Fibroblast of skin of left quadriceps (primary cell): Measurements from ENCODE around the gene PTPN4.

Experiments
- DNase-seq, 2 experiments: peaks; one replicate each; pipeline ENCODE4 v3.0.0-alpha.2; 2013; ENCODE audit warnings: low read depth in 2 of 2

Gene PTPN4

DNA sequence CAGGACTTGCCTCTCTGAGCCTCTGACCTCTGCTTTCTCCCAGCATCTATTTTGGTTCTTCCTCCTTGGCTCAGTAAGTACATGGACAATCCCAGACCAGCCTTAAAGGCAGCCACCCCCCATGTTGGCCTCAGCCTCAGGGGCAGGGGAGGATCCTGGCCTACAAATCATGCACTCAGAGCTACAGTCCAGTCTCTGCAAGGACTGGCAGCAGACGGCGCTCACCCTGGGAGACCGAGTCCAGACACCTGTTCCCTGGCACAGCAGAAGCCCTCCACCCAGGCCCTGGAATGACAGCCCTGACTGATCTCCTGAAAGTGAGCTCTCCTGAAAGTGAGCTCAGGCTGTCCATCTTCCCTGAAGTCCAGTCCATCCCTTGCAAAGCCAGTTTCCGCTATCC is 25.7 kb upstream of the PTPN4 start:
- DNase-seq: no peak

DNA sequence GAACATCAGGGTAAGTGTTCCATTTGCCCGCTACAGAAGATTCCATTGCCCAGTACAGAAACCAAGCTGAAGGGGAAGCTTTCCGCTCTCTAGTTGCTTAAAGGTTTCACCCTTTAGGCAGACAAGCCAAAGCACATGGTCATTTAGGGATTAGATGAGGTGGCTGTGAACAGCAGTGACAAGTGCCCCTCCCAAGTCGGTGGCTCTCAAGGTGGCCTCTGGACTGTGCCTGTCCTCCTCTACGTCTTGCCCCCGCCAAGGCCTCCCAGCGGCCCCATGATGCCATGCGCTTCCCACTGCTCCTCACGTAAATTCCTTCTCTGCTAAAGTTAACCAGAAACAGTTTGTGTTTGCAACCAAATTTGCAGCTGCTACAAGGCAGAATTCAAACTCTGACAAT is 24.2 kb upstream of the PTPN4 start:
- no peak for DNase-seq

DNA sequence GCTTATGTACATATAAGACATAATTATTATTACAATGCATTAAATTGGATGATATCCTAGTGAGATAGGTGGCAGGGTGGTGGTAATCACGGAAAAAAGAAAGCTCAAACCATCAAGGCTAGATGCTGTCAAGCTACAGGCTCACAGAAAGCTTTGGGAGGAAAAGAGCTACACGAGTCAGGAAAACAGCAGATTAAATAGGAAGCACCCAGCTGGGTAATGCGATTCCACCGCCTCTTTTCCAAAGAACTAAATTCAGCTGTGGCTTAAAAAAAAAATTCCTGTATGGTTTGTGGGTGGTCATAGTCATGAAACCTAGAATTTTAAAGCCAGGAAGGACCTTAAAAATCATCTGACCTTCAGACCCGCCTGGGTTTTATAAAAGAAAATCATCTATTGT is 23.7 kb upstream of the PTPN4 start:
- DNase-seq: no peak

DNA sequence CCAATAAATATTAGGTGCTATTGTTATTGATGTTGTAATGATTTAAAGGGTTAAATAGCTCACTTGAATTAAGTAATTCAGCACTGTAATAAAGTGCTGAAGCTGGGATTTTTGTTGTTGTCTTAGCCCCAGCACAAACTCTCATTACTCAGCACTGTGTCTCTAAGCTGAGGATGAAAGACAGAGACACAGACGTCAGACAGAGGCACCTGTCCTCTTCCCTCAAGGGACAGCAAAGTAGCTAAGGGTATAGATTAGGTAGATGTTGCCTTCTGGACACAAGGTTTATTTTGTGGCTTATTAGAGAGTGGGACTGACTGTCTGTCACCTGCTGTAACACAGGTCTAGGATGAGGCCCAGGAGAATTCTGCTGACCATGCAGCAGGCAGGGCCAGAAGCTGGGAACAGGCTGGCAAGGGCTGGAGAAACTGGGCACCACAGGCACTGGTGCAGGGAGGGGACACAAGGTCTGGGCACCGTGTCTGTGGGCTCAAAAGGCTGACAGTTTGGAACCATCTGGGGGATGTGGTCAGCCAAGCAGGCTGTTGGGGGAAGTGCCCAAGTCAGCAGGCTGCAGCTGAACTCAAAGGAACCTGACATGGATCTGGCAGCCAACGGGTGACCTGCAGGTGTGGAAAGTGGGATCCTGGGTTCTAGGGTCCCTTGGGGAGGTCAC is 20.0 kb upstream of the PTPN4 start:
- DNase-seq: no peak

DNA sequence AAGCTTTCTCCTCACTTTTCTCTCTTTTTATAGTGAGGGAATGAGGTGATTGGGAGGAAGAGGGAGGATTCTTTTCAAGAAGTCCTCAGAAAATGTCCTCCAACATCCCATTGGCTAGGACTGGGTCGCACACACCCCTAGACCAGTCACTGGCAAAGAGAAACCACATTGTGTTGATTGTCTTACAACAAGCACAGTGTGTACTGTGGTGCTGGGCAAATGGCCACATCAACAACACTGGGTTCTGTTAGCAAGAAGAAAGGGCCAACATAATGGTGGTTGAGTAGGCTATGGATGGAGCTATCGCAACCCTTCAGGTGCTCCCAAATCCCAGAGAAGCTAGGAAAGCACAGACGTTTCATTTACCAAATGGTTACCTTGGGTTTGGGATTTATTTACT is 18.7 kb upstream of the PTPN4 start:
- no peak for DNase-seq

DNA sequence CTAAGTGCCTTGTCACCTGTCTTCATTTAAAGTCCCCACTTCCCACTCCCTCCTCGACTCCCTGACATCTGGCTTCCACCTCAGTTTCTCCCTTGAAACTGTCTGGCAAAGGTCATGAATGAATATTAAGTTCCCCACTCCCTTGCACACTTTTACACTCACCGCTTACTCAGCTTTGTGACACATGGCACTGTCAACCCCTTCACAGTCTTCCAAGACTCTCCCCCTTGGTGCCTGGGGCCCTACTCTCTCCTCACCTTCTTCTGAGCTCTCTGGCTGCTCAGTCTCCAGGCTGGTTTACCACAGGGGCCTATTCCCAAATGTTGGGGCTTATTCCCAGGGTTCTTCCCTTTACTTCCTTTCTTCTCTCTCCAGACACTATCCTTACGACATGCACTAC is 17.9 kb upstream of the PTPN4 start:
- DNase-seq: no peak

DNA sequence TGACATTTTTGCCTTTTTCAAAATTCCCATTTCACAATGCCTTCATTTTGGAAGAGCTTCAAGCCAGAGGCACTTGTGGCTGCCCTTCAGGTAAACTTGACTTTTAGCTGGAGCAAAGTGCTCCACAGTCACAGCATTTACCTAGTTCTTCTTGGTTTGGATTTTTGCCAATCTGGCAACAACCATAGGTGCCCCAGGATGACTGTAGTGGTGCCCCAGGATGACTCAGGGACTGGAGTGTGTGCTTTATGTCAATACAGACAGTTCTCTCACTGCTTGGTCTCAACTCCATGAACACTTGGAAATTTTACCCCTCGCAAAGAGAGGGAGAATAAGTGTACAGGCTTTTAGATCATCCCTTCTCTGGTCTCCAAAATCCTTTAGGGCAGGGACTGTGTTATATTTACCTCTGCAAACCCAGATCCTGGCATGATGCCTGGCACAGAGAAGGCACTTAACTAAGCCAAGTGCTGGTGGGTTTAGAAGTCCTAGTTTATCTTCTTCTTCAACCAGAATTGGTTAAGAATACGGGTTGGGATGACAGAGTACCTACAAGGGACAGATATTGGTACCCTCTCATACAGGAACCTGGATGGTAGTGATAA is 15.3 kb upstream of the PTPN4 start:
- DNase-seq: no peak

DNA sequence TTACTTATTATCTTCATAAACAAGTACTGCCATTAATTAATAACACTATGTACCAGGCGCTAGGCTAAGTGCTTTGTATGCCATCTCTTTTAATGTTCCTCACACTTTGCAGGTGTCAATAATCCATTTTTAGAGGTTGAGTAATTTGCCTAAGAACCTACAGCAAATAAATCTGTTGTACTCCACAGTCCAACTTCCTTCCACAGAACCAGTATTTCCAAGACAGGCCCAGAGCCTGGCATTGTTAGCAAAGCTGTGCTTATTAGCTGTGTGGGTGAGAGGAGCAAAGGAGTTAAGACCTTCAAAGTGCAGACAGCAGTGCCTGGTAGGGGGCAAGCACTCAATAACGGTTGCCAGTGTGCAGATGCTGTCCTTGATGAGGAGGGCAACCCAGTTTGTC is 14.2 kb upstream of the PTPN4 start:
- no peak for DNase-seq

DNA sequence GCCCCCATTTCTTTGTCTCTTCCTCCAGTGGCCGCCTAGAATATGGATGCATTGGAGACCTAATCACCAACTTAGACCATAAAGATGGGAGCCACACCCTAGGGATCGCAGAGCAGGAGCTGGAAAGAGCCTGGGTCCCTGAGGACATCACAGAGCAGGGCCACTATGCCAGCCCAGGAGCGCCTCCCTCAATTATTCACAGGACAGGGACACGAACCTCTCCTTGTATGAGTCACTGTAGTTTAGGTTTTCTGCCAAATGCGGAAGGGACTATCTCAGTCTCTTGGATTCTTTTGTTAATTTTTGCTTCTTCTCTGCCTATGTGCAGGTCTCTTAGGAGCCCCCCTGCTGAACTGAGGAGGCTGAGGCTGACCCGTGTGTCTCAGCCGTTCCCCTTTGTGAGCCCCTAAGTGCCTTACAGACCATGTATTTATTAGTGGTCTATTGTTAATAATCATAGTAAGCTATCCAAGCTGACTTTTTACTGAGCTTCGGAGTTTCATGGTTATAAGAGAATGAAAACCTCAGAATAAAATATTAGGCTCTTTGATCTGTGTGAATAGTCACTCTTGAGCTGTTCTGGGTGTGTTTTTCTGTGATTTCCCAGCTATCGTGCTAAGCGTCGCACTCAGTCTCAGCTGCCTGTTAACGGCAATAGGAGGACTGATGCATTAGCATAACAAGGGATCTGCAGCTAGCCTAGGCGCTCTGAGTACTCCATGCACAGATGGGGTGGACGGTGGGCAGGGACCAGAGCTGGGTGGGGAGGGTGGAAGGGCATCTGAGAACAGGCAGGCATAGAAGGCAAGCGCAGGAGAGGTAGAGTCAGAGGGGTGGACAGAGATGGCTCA is 12.7 kb upstream of the PTPN4 start:
- DNase-seq: no peak

DNA sequence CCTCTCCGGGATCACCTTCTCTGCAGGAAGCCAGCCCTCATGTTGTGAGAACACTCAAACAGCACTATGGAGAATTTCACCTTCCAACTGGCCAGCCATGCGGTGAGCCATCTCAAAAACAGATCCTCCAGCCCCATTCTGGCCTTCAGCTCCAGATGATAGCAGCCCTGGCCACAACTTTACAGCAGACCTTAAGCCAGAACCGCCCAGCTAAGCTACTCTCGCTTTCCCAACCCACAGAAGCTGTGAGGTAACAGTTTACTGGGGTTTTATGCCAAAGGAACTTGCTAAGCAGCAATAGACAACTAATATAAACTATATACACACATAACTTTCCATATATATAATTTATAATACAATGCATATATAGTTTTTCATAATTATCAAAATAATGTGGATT is 11.6 kb upstream of the PTPN4 start:
- no peak for DNase-seq

DNA sequence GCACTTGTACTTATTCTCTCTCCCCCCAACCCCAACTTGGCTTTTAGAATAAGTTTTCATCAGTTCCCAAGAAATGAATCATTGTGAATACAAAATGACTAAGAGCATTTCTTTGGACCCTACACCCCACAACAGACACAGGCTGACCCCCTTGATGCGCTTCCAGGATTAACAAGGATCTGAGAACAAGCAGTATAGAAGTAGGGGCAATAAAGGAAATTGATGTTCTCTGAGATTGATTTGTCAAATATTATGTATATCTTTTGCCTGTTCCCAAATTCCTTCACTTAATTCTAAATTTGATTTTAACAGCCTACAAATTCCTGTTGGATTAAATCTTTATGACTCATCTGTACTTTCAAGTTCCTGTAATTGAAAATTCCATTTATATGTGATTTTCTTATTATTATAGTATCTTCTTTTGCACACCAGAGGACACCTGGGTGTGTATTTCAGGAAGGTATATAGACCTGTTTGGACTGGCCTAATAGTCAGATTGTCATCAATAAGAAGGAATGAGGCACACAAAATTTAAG is 10.2 kb upstream of the PTPN4 start:
- peak; percentile 51 to 55 for DNase-seq

DNA sequence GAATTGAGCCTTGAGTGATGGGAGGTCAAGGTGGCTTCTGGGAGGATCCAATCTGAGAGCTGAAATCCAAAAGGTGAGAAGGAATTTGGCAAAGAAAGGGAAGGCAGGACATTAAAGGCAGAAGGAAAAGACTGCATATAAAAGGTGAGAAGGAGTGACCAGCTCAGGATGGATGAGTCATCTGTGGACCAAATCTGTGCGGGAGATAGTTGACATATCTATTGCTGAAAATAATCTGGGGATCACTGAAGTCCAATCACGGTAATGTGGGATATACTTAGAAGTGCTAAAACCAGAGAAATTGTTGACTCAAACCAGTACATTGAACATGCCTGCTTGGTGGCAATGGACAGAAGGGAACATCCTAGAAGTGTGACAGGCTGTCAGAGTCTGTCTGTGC is 8.0 kb upstream of the PTPN4 start:
- no peak for DNase-seq

DNA sequence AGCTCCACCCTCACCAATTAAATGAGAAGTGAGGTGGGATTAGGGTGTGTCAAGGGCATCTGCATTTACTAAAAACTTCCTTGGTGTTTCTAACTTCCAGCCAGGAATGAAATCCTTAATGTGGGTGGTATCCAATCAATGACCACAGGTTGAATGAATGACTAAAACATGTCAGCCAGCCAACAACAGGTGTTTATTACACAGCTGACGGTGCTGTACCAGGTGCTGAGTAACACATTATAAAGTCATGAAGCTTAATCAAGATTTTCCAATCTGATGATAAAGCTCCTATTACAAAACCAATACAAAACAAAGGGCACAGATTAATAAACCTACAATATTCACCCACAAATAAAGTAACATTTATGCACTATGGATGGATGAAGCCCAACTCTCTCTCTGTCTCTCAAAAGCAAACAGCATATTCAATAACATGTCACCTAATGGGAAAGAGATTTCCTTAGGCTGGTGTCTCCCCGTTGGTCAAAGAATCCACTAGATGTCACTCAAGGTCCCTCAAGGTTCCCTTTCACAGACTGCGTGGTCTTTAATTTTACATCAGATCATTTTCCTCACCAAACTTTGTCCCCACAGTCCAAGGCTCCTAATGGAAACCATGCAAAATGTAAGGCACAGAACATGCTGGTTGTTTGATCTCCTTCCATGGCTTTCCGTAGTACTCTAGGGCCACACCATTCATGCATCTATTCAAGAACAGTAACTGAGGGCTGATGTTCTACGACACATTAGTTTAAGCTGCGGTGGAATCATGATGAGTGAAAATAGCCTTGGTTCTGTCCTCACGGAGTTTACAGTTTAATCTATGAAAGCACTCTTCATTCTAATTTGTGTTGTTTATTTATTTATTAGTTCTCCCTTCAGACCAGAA is 6.4 kb upstream of the PTPN4 start:
- DNase-seq: peak in 1 of 2 experiments; percentile 14

DNA sequence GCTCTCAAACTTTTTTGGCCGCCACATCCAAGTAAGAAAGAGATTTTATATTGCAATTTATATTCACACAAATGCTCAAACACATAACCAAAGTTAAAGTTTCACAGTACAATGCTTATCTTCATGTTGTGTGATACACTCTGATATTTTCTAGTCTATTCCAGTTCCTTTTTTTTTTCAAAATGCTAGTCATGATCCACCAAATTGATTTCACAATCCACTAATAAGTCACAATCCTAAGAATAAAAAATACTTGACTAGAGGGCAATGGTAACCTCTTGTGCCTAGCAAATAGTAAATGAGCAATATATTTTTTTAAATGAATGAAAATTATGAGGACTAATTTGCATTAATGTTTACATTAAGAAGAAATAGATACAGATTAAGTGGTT is 5.8 kb upstream of the PTPN4 start:
- no peak for DNase-seq

DNA sequence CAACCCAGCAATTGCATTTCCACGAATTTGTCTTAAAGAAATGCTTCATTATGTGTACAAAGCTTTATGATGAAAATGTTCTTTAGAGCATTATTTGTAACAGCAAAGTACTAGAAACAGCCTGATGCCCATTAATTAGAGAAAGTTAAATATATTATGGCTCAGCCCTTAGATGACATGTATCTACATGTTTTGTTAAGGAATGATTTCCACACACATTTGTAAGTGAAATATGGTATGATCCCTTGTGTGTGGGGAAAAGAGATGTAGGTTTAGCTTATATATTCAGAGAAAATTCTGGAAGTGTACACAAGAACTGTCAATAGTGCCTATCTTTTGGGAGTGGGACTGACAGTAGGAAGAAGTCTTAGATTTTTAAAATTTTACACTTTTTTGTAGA is 3.8 kb upstream of the PTPN4 start:
- no peak for DNase-seq

DNA sequence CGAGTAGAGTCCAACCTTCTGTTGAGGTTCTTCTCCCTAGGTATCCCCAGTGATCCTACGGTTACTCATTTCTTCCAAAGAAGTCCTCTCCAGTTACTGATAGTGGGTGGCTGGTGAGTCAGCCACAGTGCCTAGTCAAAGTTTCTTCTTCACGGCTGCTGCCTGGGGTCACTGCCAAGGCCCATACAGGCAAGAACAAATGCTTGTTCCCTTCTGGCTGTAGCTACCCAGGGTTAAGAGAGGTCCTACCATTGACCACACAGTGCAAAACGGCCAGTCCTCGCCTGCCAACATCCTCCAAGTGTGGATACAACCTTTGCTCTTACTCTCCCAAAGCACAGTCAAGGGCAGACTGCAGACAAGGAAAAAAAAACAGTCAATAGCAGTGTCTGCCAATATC is 2.9 kb upstream of the PTPN4 start:
- DNase-seq: peak in 1 of 2 experiments; percentile 9

DNA sequence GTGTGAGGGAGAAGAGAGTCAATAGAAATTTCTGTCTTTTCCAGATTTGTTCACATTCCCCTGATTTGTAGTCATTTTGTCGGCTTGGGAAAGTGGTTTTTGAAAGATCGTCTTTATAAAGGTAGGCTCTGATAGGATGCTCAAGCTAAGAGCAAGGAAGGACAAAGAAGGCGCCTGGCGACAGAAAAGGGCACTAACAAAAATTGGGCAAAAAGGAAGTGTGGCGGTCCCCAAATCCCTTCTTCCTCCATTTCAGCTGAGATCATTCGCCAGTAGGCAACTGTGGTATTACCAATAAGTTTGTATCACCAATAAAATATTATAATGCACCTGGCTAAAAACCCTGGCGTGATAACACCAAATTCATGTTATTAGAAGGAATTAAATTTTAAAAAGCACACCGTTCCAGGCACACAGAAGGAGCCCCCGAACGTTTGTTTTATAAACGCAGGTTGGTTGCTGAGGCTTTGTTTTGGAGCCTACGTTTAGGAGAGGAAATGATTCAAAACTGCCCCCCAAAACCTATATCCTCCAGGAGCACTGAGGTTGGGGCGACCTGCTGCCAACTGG is 756 bp upstream of the PTPN4 start:
- no peak for DNase-seq

DNA sequence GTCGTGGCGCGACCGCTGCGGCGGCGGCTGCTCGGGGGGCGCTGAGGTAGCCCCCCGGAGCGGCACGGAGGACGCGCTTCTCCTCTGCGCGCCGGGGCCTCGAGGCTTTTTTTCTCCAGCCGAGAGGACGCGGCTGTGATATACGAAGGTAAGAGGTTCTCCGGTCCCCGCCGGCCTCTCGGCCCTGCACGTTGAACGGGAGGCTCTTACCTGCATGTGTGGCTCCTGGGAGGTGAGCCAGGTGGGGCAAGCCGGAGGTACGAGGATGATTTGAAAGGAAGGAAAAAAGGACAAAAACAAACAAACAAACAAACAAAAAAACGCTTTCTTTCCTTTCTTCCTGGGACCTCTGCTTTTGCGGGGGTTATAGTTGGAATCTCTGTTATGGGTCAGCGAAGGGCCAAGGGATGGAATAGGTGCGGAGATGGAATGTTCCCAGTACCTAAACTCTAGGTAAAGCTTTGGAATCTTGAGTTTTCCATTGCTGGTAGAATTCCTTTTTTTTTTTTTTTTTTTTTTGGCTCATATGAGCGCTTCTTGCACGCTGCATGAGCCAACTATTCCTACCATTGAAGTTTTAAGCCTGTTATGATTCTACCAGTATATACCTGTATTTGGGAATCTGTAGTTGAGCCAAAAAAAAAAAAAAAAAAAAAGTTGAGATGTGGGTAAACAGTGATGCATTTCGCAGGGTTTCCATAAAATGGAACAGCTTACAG is 674 bp downstream of the PTPN4 start:
- no peak for DNase-seq

DNA sequence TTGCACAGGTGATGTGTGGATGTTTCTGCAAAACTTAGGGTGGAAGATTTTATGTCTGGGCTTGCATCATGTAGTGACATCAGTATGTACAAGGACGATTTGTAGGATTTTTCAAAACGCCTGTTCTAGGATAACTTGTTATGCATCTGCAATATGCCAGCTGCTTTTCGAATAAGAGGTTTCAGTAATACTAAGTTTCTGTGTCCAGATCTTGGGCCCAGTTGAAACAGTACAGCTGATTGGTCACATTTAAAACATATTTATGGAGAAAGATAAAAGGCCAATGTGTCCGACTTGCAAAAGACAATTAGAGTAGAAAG is 1.2 kb downstream of the PTPN4 start:
- DNase-seq: no peak

DNA sequence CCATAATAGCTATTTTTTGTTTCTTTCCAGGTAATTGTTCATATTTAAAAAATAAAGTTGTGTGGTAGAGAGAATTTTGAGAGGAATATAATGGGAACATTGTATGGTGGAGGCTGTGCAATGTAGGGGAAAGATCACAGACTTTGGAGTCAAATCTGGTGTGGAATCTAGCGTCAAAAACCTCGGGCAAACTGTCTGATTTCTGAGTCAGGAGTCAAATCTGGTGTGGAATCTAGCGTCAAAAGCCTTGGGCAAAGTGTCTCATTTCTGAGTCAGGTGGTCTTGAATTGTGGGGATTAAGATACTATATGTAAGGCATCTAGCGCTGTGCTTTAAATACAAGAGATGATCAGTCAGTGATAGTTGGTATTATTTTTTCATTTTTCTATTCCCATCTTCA is 5.1 kb downstream of the PTPN4 start:
- DNase-seq: no peak

DNA sequence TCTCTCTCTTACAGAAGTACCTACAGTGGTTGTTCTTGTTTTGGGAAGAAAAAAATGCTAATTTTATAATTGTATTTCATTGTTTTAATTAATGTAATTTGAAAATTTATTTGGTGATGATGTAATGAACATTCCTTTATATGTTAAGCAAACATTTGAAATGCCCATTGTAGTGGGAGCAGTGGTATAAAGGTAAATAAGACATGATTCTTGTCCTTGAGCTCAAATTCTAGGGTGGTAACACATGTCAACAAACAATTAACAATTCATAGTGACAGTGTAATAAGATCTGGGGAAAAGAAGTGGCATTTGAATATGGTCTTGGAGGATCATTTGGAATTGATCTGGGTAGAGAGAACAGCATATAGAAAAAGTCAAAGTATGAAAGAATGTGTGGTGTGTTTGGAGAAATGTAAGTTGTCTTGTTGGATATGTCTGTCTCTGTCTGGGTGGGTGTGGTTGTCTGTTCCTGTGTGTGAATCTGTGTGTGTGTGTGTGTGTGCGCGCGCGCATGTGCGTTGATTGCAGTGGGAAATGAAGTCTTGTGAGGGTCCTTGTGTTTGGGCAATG is 5.8 kb downstream of the PTPN4 start:
- DNase-seq: no peak
